ENCODE data around the gene SHISA2.

The SHISA2 gene

DNA sequence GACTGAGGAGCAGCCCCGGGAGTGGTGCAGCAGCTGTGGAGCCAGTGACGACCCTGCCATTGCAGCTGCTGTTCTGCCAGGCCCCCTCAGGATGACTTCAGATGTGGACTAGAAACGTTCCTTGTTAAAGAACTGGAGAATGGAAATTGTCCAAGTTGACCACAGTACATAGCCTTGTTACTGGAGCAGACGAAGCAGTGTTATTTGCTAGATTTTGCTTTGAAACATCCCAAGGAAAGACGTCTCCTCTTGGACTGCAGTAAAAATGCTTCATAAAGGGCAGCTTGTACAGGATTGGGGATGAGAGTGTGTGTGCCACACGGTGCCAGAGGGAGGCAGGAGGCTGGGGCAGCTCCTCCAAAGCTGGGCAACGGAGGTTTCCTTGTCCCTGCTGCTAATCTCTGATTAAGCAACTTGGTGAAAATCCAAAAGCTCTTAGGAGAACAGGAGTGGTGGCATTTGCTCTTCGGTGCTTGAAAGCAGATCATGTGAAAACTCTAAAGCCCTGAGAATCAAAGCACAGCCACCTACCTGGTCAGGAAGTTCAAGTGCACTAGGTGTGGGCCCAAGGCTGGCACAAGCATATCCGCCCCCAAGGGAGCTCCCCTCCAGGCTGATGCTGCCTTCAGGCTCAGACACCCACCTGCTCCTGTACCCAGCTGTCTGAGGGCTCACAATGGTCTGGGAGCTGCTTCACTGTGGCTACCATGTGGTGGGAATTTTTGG lies 34.5 kb downstream of the SHISA2 start:
- no peak for DNase-seq

DNA sequence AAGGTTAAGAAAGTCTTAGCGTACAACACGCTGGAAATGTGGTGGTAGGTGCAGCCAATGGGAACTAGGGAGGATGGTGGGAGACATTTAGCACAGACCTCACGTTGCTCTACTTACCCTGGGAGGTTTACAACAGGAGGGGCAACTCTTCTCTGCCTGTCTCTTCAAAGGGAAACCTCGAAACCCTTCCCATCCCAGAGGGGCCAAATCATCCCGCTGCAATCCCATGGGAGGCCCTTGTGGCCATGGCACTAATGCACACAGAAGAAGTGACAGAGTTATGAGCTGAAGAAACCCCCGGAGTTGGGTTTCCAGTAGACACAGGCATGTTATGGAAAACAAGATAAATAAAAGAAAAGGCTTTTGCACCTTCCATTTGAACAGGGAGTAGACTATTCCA lies 35.6 kb downstream of the SHISA2 start:
- DNase-seq, result no peak

DNA sequence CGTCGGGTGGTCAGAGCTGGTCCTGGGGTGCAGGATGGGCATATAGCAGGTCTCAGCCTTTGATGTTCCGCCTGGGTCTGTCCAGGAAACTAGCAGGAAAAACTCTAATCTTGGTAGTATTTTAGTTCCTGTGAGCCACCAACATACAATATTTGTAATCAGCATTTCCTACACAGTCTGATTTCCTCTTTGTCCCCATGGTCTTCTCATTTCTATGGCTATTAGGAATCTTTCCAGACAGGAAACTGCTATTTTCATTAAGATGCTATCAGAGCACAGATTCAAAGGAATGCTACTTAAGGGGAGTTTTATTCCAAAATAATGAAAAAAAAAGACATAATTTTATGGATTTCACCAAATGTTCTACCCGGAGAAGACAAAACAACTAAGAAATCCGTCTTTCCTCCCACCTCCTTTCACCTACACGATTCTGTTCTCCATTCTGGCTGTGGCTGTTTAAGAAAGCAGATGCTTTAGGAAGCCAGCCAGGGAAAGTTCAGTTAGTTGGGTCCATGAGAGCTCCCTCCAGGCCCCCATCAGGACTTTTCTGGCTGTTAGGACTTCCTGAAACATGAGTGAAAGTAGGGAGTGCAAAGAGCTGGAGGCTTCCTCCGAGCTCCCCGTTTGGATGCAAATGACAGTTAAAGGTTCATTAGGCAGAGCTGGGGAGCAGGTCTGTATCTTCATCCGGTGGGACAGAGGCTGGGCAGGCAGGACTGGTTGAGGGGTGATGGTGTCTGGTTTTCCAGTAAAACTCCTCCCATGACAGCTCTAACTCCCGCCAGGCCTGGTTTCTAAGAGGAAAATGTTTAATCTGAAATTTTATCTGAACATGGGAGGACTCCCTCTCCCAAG lies 36.3 kb downstream of the SHISA2 start:
- DNase-seq, result no peak

DNA sequence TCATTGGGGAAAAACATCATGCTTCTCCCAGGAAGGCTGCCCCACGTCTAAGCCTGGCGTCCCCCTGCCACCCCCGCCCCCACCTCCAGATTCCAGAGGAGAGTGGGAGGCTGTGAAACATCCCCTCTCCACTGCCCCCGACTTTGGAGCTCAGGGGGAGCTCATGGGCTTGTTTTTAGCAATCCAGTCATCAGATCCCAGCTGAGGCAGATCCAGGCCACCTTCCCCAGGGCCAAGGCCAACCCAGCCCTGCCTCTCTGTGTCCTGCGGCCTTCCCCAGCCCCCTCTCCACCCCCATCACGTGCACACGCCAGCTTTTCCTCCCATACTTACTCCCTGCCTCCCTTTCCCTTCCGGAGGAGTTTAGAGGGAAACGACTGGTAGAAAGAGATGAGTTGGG lies 38.8 kb downstream of the SHISA2 start:
- DNase-seq, result no peak

DNA sequence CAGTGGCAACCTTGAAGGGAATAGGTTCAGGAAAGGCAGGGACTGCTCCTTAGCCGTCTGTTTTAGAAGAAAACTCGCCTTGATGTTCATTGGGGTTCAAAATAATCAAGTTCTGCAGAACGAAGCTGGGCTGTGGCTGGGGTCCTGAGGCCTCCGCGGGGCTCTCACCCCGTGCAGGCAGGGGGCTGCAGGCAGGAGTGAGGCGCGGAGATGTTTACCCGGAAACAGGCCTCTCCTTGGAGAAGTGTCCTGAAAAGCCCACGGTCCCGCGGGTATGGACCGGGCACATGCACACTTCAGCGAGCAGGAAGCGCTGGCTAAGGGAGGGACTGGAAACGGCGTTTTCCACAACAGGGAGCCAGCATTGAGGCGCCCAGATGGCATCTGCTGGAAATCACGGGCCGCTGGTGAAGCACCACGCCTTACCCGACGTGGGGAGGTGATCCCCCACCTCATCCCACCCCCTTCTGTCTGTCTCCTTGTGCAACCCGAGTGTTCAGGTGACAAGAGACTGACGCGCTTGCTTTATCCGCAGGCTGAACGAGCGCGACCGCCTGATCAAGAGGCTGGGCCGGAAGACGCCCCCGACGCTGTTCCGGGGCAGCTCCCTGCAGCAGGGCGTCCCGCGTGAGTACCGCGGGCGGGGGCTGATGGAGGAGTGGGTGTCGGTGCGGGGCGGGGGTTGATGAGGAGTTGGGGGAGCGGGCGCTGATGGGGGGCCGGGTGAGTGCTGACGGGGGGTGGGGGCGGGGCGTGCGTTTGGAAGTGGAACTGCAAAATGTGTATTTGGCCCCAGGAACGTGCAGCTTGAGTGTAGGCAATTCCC lies 39.6 kb downstream of the SHISA2 start:
- peak; percentile 69 for DNase-seq

DNA sequence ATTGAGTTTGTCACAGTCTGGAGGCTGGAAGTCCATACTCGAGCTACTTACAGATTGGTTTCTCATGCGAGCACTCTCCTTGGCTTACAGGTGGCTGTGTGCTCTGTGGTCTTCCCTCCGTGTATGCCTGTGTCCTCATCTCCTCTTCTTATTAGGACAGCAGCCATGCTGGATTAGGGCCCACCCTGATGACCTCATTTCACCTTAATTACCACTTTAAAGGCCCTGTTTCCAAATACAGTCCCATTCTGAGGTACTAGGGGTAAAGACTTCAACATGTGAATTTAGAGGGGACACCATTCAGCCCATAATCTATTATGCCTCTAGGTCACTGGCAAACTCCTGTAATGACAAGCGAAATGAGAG lies 40.6 kb downstream of the SHISA2 start:
- no peak for DNase-seq

DNA sequence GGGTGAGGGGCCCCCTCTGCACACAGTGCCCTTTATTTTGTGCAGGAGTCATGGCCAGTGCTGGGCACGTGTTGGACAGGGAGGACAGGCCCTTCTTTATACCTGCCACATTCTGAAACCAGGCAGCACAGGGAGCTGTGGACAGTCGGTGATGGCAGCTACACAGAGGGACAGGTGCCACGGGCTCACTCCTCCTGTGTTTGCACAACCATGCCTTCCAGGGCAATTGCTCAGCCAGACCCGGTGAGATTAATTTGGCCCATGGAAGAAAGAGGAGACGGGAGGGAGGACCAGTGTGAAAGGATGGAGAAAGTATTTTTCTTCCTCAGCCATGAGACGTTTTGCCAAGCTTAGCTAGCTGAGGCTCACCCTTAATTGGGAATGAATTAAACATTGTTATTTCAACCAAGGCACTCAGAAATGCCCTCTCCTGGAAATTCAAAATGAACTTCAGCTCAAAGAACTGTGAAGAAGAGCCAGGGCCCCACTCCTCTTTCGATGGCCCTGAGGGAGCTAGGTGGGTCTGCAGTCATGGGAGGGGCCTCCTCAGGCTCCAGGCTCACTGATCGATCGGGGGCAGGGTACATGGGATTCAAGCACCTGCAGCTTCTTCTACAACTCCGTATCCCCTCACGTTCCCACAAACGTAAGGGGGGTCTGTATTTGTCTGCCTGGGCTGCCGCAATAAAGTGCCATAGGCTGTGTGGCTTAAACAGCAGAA lies 41.2 kb downstream of the SHISA2 start:
- DNase-seq, result no peak

DNA sequence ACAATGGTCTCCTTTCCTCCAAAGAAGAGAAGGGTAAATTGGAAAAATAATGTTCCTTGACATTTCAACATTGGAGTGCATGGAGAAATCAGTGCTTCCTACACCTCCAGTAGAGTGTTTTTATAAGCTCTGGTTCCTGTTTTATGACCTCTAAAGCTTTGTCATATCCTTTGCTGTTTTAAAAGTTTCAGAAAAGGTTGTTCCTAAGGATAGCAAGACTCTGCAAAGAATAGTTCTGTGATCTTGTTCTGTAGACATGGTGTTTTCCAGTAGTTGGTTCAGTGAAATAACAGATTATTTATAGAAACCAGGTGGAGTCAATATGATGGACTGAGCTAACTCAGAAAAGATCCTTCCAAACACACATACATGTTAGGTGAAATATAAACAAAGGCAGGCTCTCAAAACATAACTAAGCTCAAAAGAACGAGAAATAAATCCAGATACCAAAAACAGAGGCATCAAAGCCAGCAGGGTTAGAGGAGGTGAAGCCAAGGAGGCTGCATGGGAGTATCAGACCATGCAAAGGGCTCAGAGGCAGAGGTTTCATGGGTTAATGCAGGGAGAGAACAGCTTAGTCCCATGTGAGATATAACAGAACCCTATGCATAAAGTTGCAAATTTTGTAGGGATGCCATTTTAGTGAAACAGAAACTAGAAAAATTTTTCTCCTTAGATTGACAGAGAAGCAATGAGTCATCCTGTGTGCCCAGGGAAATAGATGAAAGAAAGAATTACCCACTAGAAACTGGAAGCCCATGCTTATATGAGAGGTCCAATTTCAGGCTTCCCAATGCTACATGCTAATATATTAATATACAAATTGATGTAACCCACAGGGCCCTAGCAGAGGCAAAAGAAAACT lies 44.3 kb downstream of the SHISA2 start:
- DNase-seq, result no peak

Measured in activated CD8-positive, alpha-beta memory T cell treated with anti-CD3 and anti-CD28 coated beads, Interleukin-2, amount 50 U/mL, for 4 hours (primary cell).